ENCODE measurements around the gene NEGR1. TPM values are rescaled to one million over a fixed set of nuclear protein-coding genes. Genes with fewer than 3 reads are reported as not detected.

The NEGR1 gene
- total RNA-seq, 1 experiment from 2014 or later, result 0.05 TPM

- TF ChIP-seq YY1 (IDR thresholded peaks at IDR 0.05; ENCODE audit: extremely low read depth, insufficient replicate concordance, low read depth, low read length) (no peak), POLR2A (IDR thresholded peaks at IDR 0.05; ENCODE audit: borderline replicate concordance, extremely low read depth, insufficient read depth, insufficient read length) (no peak), SRF (IDR thresholded peaks at IDR 0.05; ENCODE audit: low read depth) (no peak), MAX (IDR thresholded peaks at IDR 0.05) (no peak), EZH2phosphoT487 (IDR thresholded peaks at IDR 0.05; ENCODE audit: borderline replicate concordance) (no peak), CBX3 (IDR thresholded peaks at IDR 0.05; ENCODE audit: low read depth) (no peak)
Observed at GRCh38 chr1:71610476-71610875, 671.9 kb downstream of the NEGR1 start (continued).

GRCh38 chr1:71603044-71603776, 679.1 kb downstream of the NEGR1 start:
- no peaks in the 10 kb centered on the region for H3K27me3 ChIP-seq (ENCODE audit: insufficient read depth, low read length)
- H3K36me3 ChIP-seq (ENCODE audit: control insufficient read depth in 1 of 2, insufficient read depth in 2 of 2, low read length in 2 of 2), result no peaks in the 10 kb centered on the region
- no TSS peak for BruUV-seq (replicated peaks)
- intact Hi-C loops (cut with micrococcal nuclease), result no loop called here
- CTCF ChIA-PET, result no interaction called here
- H3K9ac ChIP-seq (ENCODE audit: low read length), result no peak overlapping the region
- no peaks in the 10 kb centered on the region for H3K79me2 ChIP-seq (ENCODE audit: insufficient read depth, low read length)
- H3K4me3 ChIP-seq (replicated peaks in 1 of 2; ENCODE audit: low read depth in 1 of 2, low read length in 2 of 2), result no peak overlapping the region
- H3K27ac ChIP-seq (ENCODE audit: low read depth, low read length), result no peak overlapping the region
- peaks cover 4 to 25% of the 10 kb centered on the region in 2 experiments; a peak in 3 of 4 replicates for H3K9me3 ChIP-seq (ENCODE audit: control insufficient read depth in 1 of 2, insufficient read depth in 1 of 2, low read depth in 1 of 2, low read length in 2 of 2)
- H4K20me1 ChIP-seq (ENCODE audit: insufficient read depth), result no peaks in the 10 kb centered on the region
- H3K9me2 ChIP-seq (ENCODE audit: insufficient read depth), result no peaks in the 10 kb centered on the region
- DNase-seq (ENCODE audit: low read depth, low spot score) (no peak), ATAC-seq (no peak)
- H2AFZ ChIP-seq (ENCODE audit: low read depth, low read length, poor library complexity, severe bottlenecking), result no peak overlapping the region
- POLR2A ChIA-PET, result no interaction called here
- H3K4me2 ChIP-seq (ENCODE audit: low read length), result no peak overlapping the region
- RAD21 ChIA-PET (ENCODE audit: low non-redundant PET in 1 of 2, low total read pairs in 2 of 2, uncharacterized antibody in 2 of 2, unreplicated experiment in 2 of 2), result no interaction called here
- H3K4me1 ChIP-seq (ENCODE audit: control insufficient read depth in 1 of 2, insufficient read depth in 2 of 2, low read length in 2 of 2), result no peaks in the 10 kb centered on the region
- TF ChIP-seq ELF1 (IDR thresholded peaks at IDR 0.05; ENCODE audit: borderline replicate concordance, low read depth) (no peak), MAX (IDR thresholded peaks at IDR 0.05) (no peak), SRF (IDR thresholded peaks at IDR 0.05; ENCODE audit: low read depth) (no peak), SIN3A (IDR thresholded peaks at IDR 0.05; ENCODE audit: low read depth) (no peak), RAD21 (IDR thresholded peaks at IDR 0.05; ENCODE audit: low read depth) (no peak), ATF3 (IDR thresholded peaks at IDR 0.05) (no peak), EZH2phosphoT487 (IDR thresholded peaks at IDR 0.05; ENCODE audit: borderline replicate concordance) (no peak), REST (IDR thresholded peaks at IDR 0.05; ENCODE audit: low read depth) (no peak), JUND (IDR thresholded peaks at IDR 0.05) (no peak), ZBTB33 (IDR thresholded peaks at IDR 0.05; ENCODE audit: extremely low read depth, insufficient replicate concordance, low read length) (no peak), EZH2 (IDR thresholded peaks at IDR 0.05) (no peak), YY1 (IDR thresholded peaks at IDR 0.05; ENCODE audit: extremely low read depth, insufficient replicate concordance, low read depth, low read length) (no peak), CBX3 (IDR thresholded peaks at IDR 0.05; ENCODE audit: low read depth) (no peak), POLR2A (IDR thresholded peaks at IDR 0.05; ENCODE audit: borderline replicate concordance, extremely low read depth, insufficient read depth, insufficient read length) (no peak), SP1 (IDR thresholded peaks at IDR 0.05; ENCODE audit: low read depth) (no peak), EGR1 (IDR thresholded peaks at IDR 0.05; ENCODE audit: low read depth) (no peak), TCF7L2 (IDR thresholded peaks at IDR 0.05; ENCODE audit: borderline replicate concordance, extremely low read depth, insufficient read depth, insufficient read length) (no peak)
